ENCODE measurements around the gene ITIH1. TPM values are rescaled to one million over a fixed set of nuclear protein-coding genes. Genes with fewer than 3 reads are reported as not detected.

The ITIH1 gene
- total RNA-seq, 1 experiment from 2014 or later = not detected

DNA sequence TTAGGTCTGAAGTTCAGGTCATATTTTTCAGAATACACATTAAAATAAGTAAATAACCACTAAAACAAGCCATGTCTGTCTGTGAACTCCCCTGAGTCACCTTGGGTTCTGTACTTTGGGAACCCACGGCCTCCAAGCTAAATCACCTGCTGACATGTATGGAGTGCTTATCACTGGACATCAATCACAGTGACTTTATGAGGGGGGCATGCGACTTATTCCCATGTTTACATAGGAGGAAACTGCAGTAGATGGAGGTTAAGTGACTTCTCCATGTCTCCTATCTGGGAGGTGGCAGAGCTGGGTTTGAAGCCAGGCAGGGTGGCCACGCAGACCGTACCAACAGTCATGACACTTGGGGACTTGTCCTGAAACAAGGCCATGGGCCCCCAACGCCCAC, 45.0 kb downstream of the ITIH1 start:
- TF ChIP-seq EZH2 (IDR thresholded peaks at IDR 0.05; ENCODE audit: low read length, unreplicated experiment) (no peak), CTCF (conservative IDR thresholded peaks at IDR 0.05; ENCODE audit: low read depth, low read length) (no peak), EZH2phosphoT487 (IDR thresholded peaks at IDR 0.05; ENCODE audit: borderline replicate concordance, low read length) (no peak)
- no peak for ATAC-seq
- POLR2A ChIA-PET (ENCODE audit: unreplicated experiment) = no interaction called here

DNA sequence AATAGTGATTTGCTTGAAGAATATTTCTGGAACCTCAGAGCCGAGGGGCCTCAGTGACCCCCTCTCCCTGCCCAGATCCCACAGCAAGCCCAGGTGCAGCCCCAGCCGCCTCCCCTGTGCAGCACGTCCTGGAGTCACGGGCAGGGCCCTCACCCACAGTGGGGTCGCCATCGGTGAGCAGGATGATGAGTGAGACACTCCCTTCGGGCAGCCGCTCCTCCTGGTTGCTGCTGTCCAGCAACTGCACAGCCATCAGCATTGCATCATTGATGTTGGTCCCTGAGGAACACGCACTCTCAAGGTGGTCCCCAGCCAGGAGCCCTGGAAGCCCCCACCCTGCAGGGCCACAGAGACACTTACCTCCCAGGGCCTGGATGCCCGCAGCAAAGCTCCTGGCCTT, 46.6 kb downstream of the ITIH1 start:
- no peaks in the 10 kb centered on the region for H3K27me3 ChIP-seq (ENCODE audit: low read length)
- no peaks in the 10 kb centered on the region for H3K4me1 ChIP-seq (ENCODE audit: insufficient read depth, low read length)
- H4K20me1 ChIP-seq (ENCODE audit: low read length) = no peaks in the 10 kb centered on the region
- no peaks in the 10 kb centered on the region for H3K9me2 ChIP-seq (replicated peaks; ENCODE audit: low read length)
- no TSS peak for BruUV-seq (replicated peaks)
- H3K4me2 ChIP-seq (ENCODE audit: low read length) = no peak overlapping the region
- no peaks in the 10 kb centered on the region for H3K79me2 ChIP-seq (ENCODE audit: low read length)
- POLR2A ChIA-PET (ENCODE audit: unreplicated experiment) = no interaction called here
- DNase-seq = no peak
- H3K9ac ChIP-seq (ENCODE audit: low read length) = no peak overlapping the region
- H3F3A ChIP-seq (ENCODE audit: low read length, unreplicated experiment) = no peaks in the 10 kb centered on the region
- CTCF ChIA-PET = no interaction called here
- no peaks in the 10 kb centered on the region for H3K36me3 ChIP-seq (ENCODE audit: low read depth, low read length)
- no peak overlapping the region for H3K4me3 ChIP-seq (ENCODE audit: low read length)
- ATAC-seq = no peak
- H3K9me3 ChIP-seq (ENCODE audit: low read length) = no peaks in the 10 kb centered on the region
- intact Hi-C loops (cut with micrococcal nuclease) = no loop called here
- no peak overlapping the region for H3K27ac ChIP-seq (ENCODE audit: low read length)
- no peak overlapping the region for H2AFZ ChIP-seq (ENCODE audit: low read length)
- TF ChIP-seq EZH2 (IDR thresholded peaks at IDR 0.05; ENCODE audit: low read length, unreplicated experiment) (no peak), EZH2phosphoT487 (IDR thresholded peaks at IDR 0.05; ENCODE audit: borderline replicate concordance, low read length) (no peak), CTCF (conservative IDR thresholded peaks at IDR 0.05; ENCODE audit: low read depth, low read length) (no peak)

More for the DNA sequence above, 45.0 kb downstream of the ITIH1 start:
- Histone ChIP-seq H3K9me3 (ENCODE audit: low read length) (no peaks in the 10 kb centered on the region), H3F3A (ENCODE audit: low read length, unreplicated experiment) (no peaks in the 10 kb centered on the region), H3K27ac (ENCODE audit: low read length) (no peak overlapping the region), H3K4me3 (ENCODE audit: low read length) (no peak overlapping the region), H3K36me3 (ENCODE audit: low read depth, low read length) (no peaks in the 10 kb centered on the region), H3K9me2 (replicated peaks; ENCODE audit: low read length) (no peaks in the 10 kb centered on the region), H3K79me2 (ENCODE audit: low read length) (no peaks in the 10 kb centered on the region), H3K27me3 (ENCODE audit: low read length) (no peaks in the 10 kb centered on the region), H3K9ac (ENCODE audit: low read length) (no peak overlapping the region), H2AFZ (ENCODE audit: low read length) (no peak overlapping the region), H4K20me1 (ENCODE audit: low read length) (no peaks in the 10 kb centered on the region), H3K4me1 (ENCODE audit: insufficient read depth, low read length) (no peaks in the 10 kb centered on the region), H3K4me2 (ENCODE audit: low read length) (no peak overlapping the region)
- intact Hi-C loops (cut with micrococcal nuclease) = no loop called here
- CTCF ChIA-PET = interaction anchor here (0.7 kb wide), 1 partner anchor 309 kb away, joined by 7 read pairs; no protein-coding TSS in a partner anchor
- no TSS peak for BruUV-seq (replicated peaks)
- DNase-seq = no peak

DNA sequence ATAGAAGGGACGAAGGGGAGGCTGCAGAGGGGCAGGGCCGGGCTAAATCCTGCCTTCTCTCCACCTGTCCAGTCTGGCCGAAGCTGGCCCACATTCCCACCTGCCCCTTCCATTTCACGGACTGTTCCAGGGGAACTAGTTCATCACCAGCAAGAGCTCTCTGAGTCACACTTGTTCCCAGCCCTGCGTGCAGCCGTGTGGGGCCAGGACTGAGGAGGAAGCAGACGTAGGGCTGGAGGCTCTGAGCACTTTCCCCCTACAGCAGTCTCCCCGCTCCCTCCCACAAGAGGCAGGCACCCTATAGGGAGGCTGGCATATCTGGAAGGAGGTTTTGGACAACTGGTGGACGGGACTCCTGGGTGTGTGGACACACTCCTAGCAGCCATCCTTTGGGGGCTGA, 50.0 kb downstream of the ITIH1 start:
- no peaks in the 10 kb centered on the region for H3F3A ChIP-seq (ENCODE audit: low read length, unreplicated experiment)
- POLR2A ChIA-PET (ENCODE audit: unreplicated experiment) = no interaction called here
- no peaks in the 10 kb centered on the region for H3K36me3 ChIP-seq (ENCODE audit: low read depth, low read length)
- no peaks in the 10 kb centered on the region for H3K9me2 ChIP-seq (replicated peaks; ENCODE audit: low read length)
- intact Hi-C loops (cut with micrococcal nuclease) = no loop called here
- H3K9ac ChIP-seq (ENCODE audit: low read length) = no peak overlapping the region
- H3K4me1 ChIP-seq (ENCODE audit: insufficient read depth, low read length) = peaks cover 20% of the 10 kb centered on the region
- TF ChIP-seq CTCF (conservative IDR thresholded peaks at IDR 0.05; ENCODE audit: low read depth, low read length) (no peak), EZH2 (IDR thresholded peaks at IDR 0.05; ENCODE audit: low read length, unreplicated experiment) (no peak), EZH2phosphoT487 (IDR thresholded peaks at IDR 0.05; ENCODE audit: borderline replicate concordance, low read length) (no peak)
- ATAC-seq = no peak
- H3K4me2 ChIP-seq (ENCODE audit: low read length) = no peak overlapping the region
- H3K27me3 ChIP-seq (ENCODE audit: low read length) = no peaks in the 10 kb centered on the region
- CTCF ChIA-PET = no interaction called here
- H3K4me3 ChIP-seq (ENCODE audit: low read length) = no peak overlapping the region
- BruUV-seq (replicated peaks) = no TSS peak
- H3K9me3 ChIP-seq (ENCODE audit: low read length) = no peaks in the 10 kb centered on the region
- no peak for DNase-seq
- no peak overlapping the region for H3K27ac ChIP-seq (ENCODE audit: low read length)
- no peaks in the 10 kb centered on the region for H3K79me2 ChIP-seq (ENCODE audit: low read length)
- H4K20me1 ChIP-seq (ENCODE audit: low read length) = no peaks in the 10 kb centered on the region
- H2AFZ ChIP-seq (ENCODE audit: low read length) = no peak overlapping the region

All from PC-3 (cell line).